Activated CD4-positive, alpha-beta T cell treated with anti-CD3 and anti-CD28 coated beads for 36 hours (primary cell): ENCODE data around the gene SORBS2. TPM values are rescaled to one million over a fixed set of nuclear protein-coding genes. Genes with fewer than 3 reads are reported as not detected.
"Not testable (repeated sequence)": the region's sequence is repeated elsewhere in the genome, so short reads cannot be mapped to it uniquely, and the experiment has no call there.

Source experiments
- ATAC-seq: fragments of 200-7000 bp; cut with Tn5 transposase; one replicate; pipeline ENCODE4 v1.10.0; 2021; ENCODE audit warnings: mild to moderate bottlenecking, moderate library complexity
- CTCF ChIA-PET: fragments of 350-600 bp; sonication (Branson Sonifier 250); formaldehyde crosslinking; loops from one replicate; lab custom pipeline; 2021; ENCODE audit warnings: antibody characterized with exemption; lab: Charles Lee
- POLR2A ChIA-PET: fragments of 350-600 bp; sonication (Branson Sonifier 250); formaldehyde crosslinking; loops from one replicate; lab custom pipeline; 2021; ENCODE audit warnings: antibody characterized with exemption, inconsistent platforms; lab: Charles Lee
- DNase-seq: peaks from one replicate; pipeline ENCODE4 v3.0.0-alpha.2; 2020
- H3K27ac Mint-ChIP-seq: one replicate; pipeline ENCODE4 v1.8.0; 2021; ENCODE audit warnings: mixed read lengths
- H3K27me3 Mint-ChIP-seq: one replicate; pipeline ENCODE4 v1.8.0; 2021; ENCODE audit warnings: mixed read lengths
- H3K36me3 Mint-ChIP-seq: one replicate; pipeline ENCODE4 v1.8.0; 2021; ENCODE audit warnings: low read depth, mixed read lengths
- H3K4me1 Mint-ChIP-seq: one replicate; pipeline ENCODE4 v1.8.0; 2021; ENCODE audit warnings: mixed read lengths
- H3K4me3 Mint-ChIP-seq: one replicate; pipeline ENCODE4 v1.8.0; 2021; ENCODE audit warnings: mild to moderate bottlenecking, moderate library complexity, mixed read lengths
- H3K9me3 Mint-ChIP-seq: one replicate; pipeline ENCODE4 v1.8.0; 2021; ENCODE audit warnings: low read depth, mixed read lengths
- intact Hi-C, 2 experiments: fragments of 100-400 bp; cut with DNase I in 1 of 2; cut with micrococcal nuclease in 1 of 2; formaldehyde crosslinking; loops; one replicate each; pipeline versions ENCODE4 v1.14.2 to v1.15.1; 2022 to 2024; cut with DNase I, micrococcal nuclease
- total RNA-seq, 2 experiments: library from RNA; stranded (reverse); gene quantifications; one replicate each; pipeline ENCODE4 v1.2.3, GENCODE V29; 2021

The SORBS2 gene
- total RNA-seq, 2 experiments from 2014 or later, result not detected

GRCh38 chr4:185714524-185714923, 97.5 kb downstream of the SORBS2 start:
- H3K36me3 Mint-ChIP-seq, POLR2A ChIA-PET, H3K4me1 Mint-ChIP-seq, H3K4me3 Mint-ChIP-seq, DNase-seq, intact Hi-C loops, CTCF ChIA-PET, ATAC-seq, H3K27ac Mint-ChIP-seq, H3K9me3 Mint-ChIP-seq: not testable (repeated sequence)
- peaks cover 16% of the 10 kb centered on the region for H3K27me3 Mint-ChIP-seq

GRCh38 chr4:185713731-185714130, 98.3 kb downstream of the SORBS2 start:
- no peaks in the 10 kb centered on the region for H3K4me1 Mint-ChIP-seq
- DNase-seq (no peak), ATAC-seq (no peak)
- no peak overlapping the region for H3K4me3 Mint-ChIP-seq
- POLR2A ChIA-PET, result no interaction called here
- intact Hi-C loops, result no loop called here
- H3K27ac Mint-ChIP-seq, result no peak overlapping the region
- no peaks in the 10 kb centered on the region for H3K36me3 Mint-ChIP-seq
- H3K9me3 Mint-ChIP-seq, result no peaks in the 10 kb centered on the region
- CTCF ChIA-PET, result no interaction called here
- H3K27me3 Mint-ChIP-seq, result peaks cover 16% of the 10 kb centered on the region

DNA sequence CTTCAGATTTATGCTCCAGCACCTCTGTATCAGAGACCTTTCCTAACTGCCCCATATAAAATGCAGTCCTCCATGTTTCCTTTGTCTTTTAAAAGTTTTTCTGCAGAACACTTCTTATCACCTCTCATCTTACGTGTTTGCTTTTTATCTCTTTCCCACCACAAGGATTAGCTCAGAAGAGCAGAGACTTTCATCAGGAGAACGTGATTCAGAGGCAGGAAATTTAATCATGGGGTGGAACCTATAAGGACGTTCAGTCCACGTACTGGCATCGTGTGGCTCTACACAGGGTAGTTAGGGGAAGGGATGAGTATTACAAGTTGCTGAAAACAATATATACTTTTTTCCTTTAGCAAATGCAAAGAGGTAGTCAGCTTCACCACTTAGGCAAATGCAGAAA, 98.7 kb downstream of the SORBS2 start:
- ATAC-seq (no peak), DNase-seq (no peak)
- H3K4me3 Mint-ChIP-seq, result no peak overlapping the region
- no peaks in the 10 kb centered on the region for H3K4me1 Mint-ChIP-seq
- no peaks in the 10 kb centered on the region for H3K36me3 Mint-ChIP-seq
- H3K27me3 Mint-ChIP-seq, result peaks cover 16% of the 10 kb centered on the region
- intact Hi-C loops, result no loop called here
- ChIA-PET CTCF (no interaction called here), POLR2A (no interaction called here)
- H3K9me3 Mint-ChIP-seq, result no peaks in the 10 kb centered on the region
- no peak overlapping the region for H3K27ac Mint-ChIP-seq

- intact Hi-C loops, result no loop called here
- DNase-seq (no peak), ATAC-seq (no peak)
- H3K4me1 Mint-ChIP-seq, result no peaks in the 10 kb centered on the region
- no peak overlapping the region for H3K4me3 Mint-ChIP-seq
- no peak overlapping the region for H3K27ac Mint-ChIP-seq
- POLR2A ChIA-PET, result no interaction called here
- H3K9me3 Mint-ChIP-seq, result no peaks in the 10 kb centered on the region
- H3K27me3 Mint-ChIP-seq, result peaks cover 16% of the 10 kb centered on the region
- CTCF ChIA-PET, result interaction anchor here (0.5 kb wide), 1 partner anchor 1666 kb away, joined by 4 read pairs; no protein-coding TSS in a partner anchor
- no peaks in the 10 kb centered on the region for H3K36me3 Mint-ChIP-seq
Observed at GRCh38 chr4:185712350-185713024, 99.5 kb downstream of the SORBS2 start.

GRCh38 chr4:185711726-185712125, 100.3 kb downstream of the SORBS2 start:
- Mint-ChIP-seq H3K4me1 (no peaks in the 10 kb centered on the region), H3K36me3 (no peaks in the 10 kb centered on the region), H3K4me3 (no peak overlapping the region), H3K27me3 (peaks cover 16% of the 10 kb centered on the region), H3K27ac (no peak overlapping the region), H3K9me3 (no peaks in the 10 kb centered on the region)
- DNase-seq, result no peak
- CTCF ChIA-PET, result no interaction called here
- intact Hi-C loops, result no loop called here
- ATAC-seq, result no peak
- POLR2A ChIA-PET, result interaction anchor here (0.6 kb wide), 1 partner anchor 103 kb away, joined by 4 read pairs; no protein-coding TSS in a partner anchor

- intact Hi-C loops, result no loop called here
- H3K4me1 Mint-ChIP-seq, result no peaks in the 10 kb centered on the region
- no peaks in the 10 kb centered on the region for H3K36me3 Mint-ChIP-seq
- no peak overlapping the region for H3K4me3 Mint-ChIP-seq
- POLR2A ChIA-PET, result no interaction called here
- no peak overlapping the region for H3K27ac Mint-ChIP-seq
- ATAC-seq, result no peak
- H3K27me3 Mint-ChIP-seq, result peaks cover 13% of the 10 kb centered on the region
- CTCF ChIA-PET, result no interaction called here
- no peak for DNase-seq
- no peaks in the 10 kb centered on the region for H3K9me3 Mint-ChIP-seq
Observed at GRCh38 chr4:185710487-185710995, 101.5 kb downstream of the SORBS2 start.

- H3K27ac Mint-ChIP-seq, result no peak overlapping the region
- H3K4me3 Mint-ChIP-seq, result no peak overlapping the region
- DNase-seq (no peak), ATAC-seq (no peak)
- POLR2A ChIA-PET, result no interaction called here
- no peaks in the 10 kb centered on the region for H3K4me1 Mint-ChIP-seq
- intact Hi-C loops, result no loop called here
- H3K9me3 Mint-ChIP-seq, result no peaks in the 10 kb centered on the region
- H3K36me3 Mint-ChIP-seq, result no peaks in the 10 kb centered on the region
- peaks cover 14% of the 10 kb centered on the region for H3K27me3 Mint-ChIP-seq
- CTCF ChIA-PET, result no interaction called here
Observed at GRCh38 chr4:185709802-185710486, 102.0 kb downstream of the SORBS2 start.

- ChIA-PET CTCF (no interaction called here), POLR2A (no interaction called here)
- H3K27me3 Mint-ChIP-seq, result peaks cover 16% of the 10 kb centered on the region
- DNase-seq (no peak), ATAC-seq (no peak)
- H3K4me3 Mint-ChIP-seq, result no peak overlapping the region
- H3K4me1 Mint-ChIP-seq, result no peaks in the 10 kb centered on the region
- H3K36me3 Mint-ChIP-seq, result no peaks in the 10 kb centered on the region
- H3K27ac Mint-ChIP-seq, result no peak overlapping the region
- H3K9me3 Mint-ChIP-seq, result peaks cover 3% of the 10 kb centered on the region
- intact Hi-C loops, result no loop called here
Observed at GRCh38 chr4:185708348-185708747, 103.6 kb downstream of the SORBS2 start.

- intact Hi-C loops, H3K4me1 Mint-ChIP-seq, H3K36me3 Mint-ChIP-seq, H3K9me3 Mint-ChIP-seq, POLR2A ChIA-PET, CTCF ChIA-PET, H3K4me3 Mint-ChIP-seq, H3K27ac Mint-ChIP-seq: not testable (repeated sequence)
- peaks cover 11% of the 10 kb centered on the region for H3K27me3 Mint-ChIP-seq
- peak; percentile 18 for DNase-seq
- ATAC-seq, result peak; percentile 33
Observed at GRCh38 chr4:185707622-185708021, 104.4 kb downstream of the SORBS2 start.

GRCh38 chr4:185702147-185702663, 109.8 kb downstream of the SORBS2 start:
- peaks cover 3% of the 10 kb centered on the region for H3K9me3 Mint-ChIP-seq
- DNase-seq, result no peak
- H3K27me3 Mint-ChIP-seq, result peaks cover 13% of the 10 kb centered on the region

GRCh38 chr4:185700630-185701029, 111.4 kb downstream of the SORBS2 start:
- Mint-ChIP-seq H3K9me3 (peaks cover 3% of the 10 kb centered on the region), H3K27me3 (peaks cover 16% of the 10 kb centered on the region), H3K4me3 (no peak overlapping the region), H3K4me1 (no peaks in the 10 kb centered on the region), H3K36me3 (no peaks in the 10 kb centered on the region), H3K27ac (no peak overlapping the region)
- intact Hi-C loops, result no loop called here
- ChIA-PET POLR2A (no interaction called here), CTCF (no interaction called here)
- ATAC-seq (no peak), DNase-seq (no peak)

More at GRCh38 chr4:185702147-185702663, 109.8 kb downstream of the SORBS2 start:
- intact Hi-C loops, result no loop called here
- H3K4me3 Mint-ChIP-seq, result no peak overlapping the region
- no peaks in the 10 kb centered on the region for H3K4me1 Mint-ChIP-seq
- CTCF ChIA-PET, result no interaction called here
- no peaks in the 10 kb centered on the region for H3K36me3 Mint-ChIP-seq
- no peak overlapping the region for H3K27ac Mint-ChIP-seq
- POLR2A ChIA-PET, result no interaction called here
- no peak for ATAC-seq

- ChIA-PET CTCF (no interaction called here), POLR2A (no interaction called here)
- Mint-ChIP-seq H3K27ac (no peak overlapping the region), H3K36me3 (no peaks in the 10 kb centered on the region), H3K4me1 (no peaks in the 10 kb centered on the region), H3K9me3 (peaks cover 3% of the 10 kb centered on the region), H3K27me3 (peaks cover 16% of the 10 kb centered on the region), H3K4me3 (no peak overlapping the region)
- DNase-seq, result no peak
- no peak for ATAC-seq
- intact Hi-C loops, result no loop called here
Observed at GRCh38 chr4:185700048-185700447, 111.9 kb downstream of the SORBS2 start.
